Stomach smooth muscle (tissue), 2 donors: ENCODE data around the gene ZNF512.
A peak's percentile ranks its signal among the peaks of the same experiment; 100 is the strongest.
"Not testable (repeated sequence)": the region's sequence is repeated elsewhere in the genome, so short reads cannot be mapped to it uniquely, and the experiment has no call there.

Experiments
- H3K27ac ChIP-seq: one replicate; pipeline ENCODE4 v1.7.0; 2013; ENCODE audit warnings: mild to moderate bottlenecking, low read length, inconsistent platforms
- H3K27me3 ChIP-seq, 2 donors: one replicate each; pipeline ENCODE4 v1.7.0; 2013; ENCODE audit warnings: low read length in 2 of 2; ENCODE audit not compliant: insufficient read depth in 2 of 2, control insufficient read depth in 1 of 2
- H3K36me3 ChIP-seq, 2 donors: one replicate each; pipeline ENCODE4 v1.7.0; 2013; ENCODE audit warnings: low read length in 2 of 2; ENCODE audit not compliant: control insufficient read depth in 2 of 2, insufficient read depth in 2 of 2
- H3K4me1 ChIP-seq: one replicate; pipeline ENCODE4 v1.7.0; 2013; ENCODE audit warnings: low read length; ENCODE audit not compliant: control insufficient read depth, insufficient read depth
- H3K4me3 ChIP-seq, 2 donors: one replicate each; pipeline ENCODE4 v1.7.0; 2013; ENCODE audit warnings: low read length in 2 of 2
- H3K9ac ChIP-seq, 2 donors: one replicate each; pipeline ENCODE4 v1.7.0; 2013; ENCODE audit warnings: low read length in 2 of 2, mild to moderate bottlenecking in 1 of 2
- H3K9me3 ChIP-seq, 2 donors: one replicate each; pipeline ENCODE4 v1.7.0; 2013; ENCODE audit warnings: low read length in 2 of 2; ENCODE audit not compliant: control insufficient read depth in 2 of 2
- donor health status: healthy.
- donor health status: Pancreatic carcinoma.

Gene ZNF512

DNA sequence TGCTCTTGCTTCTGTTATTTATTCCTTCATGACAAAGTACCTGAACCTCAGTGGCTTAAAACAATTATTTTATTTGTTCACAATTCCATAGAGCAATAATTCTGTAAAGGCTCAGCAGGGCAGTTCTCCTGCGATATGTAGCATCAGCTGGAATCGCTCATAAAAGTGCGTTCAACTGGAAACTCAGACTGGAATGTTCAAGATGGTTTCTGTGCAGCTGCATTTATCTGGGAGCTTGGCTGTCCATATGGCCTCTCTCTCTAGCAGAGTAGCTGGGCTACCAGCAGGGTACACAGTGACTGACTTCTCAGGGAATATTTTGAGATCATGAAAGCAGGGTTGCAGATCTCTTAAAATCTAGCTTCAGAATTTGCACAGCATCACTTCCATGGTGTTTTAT lies 32.5 kb downstream of the ZNF512 start:
- Histone ChIP-seq H3K9ac (no peak overlapping the region), H3K4me3 (no peak overlapping the region), H3K4me1 (no peaks in the 10 kb centered on the region), H3K27me3 (no peaks in the 10 kb centered on the region), H3K9me3 (no peaks in the 10 kb centered on the region), H3K36me3 (peaks cover 32 to 33% of the 10 kb centered on the region in 2 donors), H3K27ac (no peak overlapping the region)

- Histone ChIP-seq H3K9ac (no peak overlapping the region), H3K36me3 (peaks cover 39 to 49% of the 10 kb centered on the region in 2 donors), H3K4me3 (no peak overlapping the region), H3K4me1 (no peaks in the 10 kb centered on the region), H3K27ac (no peak overlapping the region), H3K27me3 (no peaks in the 10 kb centered on the region), H3K9me3 (no peaks in the 10 kb centered on the region)
Measured at GRCh38 chr2:27621524-27621923, 38.7 kb downstream of the ZNF512 start.

GRCh38 chr2:27622921-27623384 lies 40.1 kb downstream of the ZNF512 start:
- Histone ChIP-seq H3K9ac (no peak overlapping the region), H3K4me3 (no peak overlapping the region), H3K9me3 (no peaks in the 10 kb centered on the region), H3K27ac (no peak overlapping the region), H3K36me3 (peaks cover 27 to 40% of the 10 kb centered on the region in 2 donors), H3K27me3 (no peaks in the 10 kb centered on the region), H3K4me1 (peaks cover 4% of the 10 kb centered on the region)

- H3K9ac ChIP-seq: no peak overlapping the region
- H3K4me3 ChIP-seq: no peak overlapping the region
- H3K27ac ChIP-seq: no peak overlapping the region
- peaks cover 11% of the 10 kb centered on the region for H3K4me1 ChIP-seq
- no peaks in the 10 kb centered on the region for H3K9me3 ChIP-seq
- no peaks in the 10 kb centered on the region for H3K27me3 ChIP-seq
- H3K36me3 ChIP-seq: peaks cover 23 to 33% of the 10 kb centered on the region in 2 donors
Measured at GRCh38 chr2:27624943-27625342, 42.1 kb downstream of the ZNF512 start.

GRCh38 chr2:27626323-27626722 lies 43.5 kb downstream of the ZNF512 start:
- not testable (repeated sequence) for H3K9ac ChIP-seq, H3K4me3 ChIP-seq, H3K27ac ChIP-seq, H3K9me3 ChIP-seq, H3K27me3 ChIP-seq
- Histone ChIP-seq H3K4me1 (peaks cover 13% of the 10 kb centered on the region), H3K36me3 (peaks cover 20 to 28% of the 10 kb centered on the region in 2 donors)

DNA sequence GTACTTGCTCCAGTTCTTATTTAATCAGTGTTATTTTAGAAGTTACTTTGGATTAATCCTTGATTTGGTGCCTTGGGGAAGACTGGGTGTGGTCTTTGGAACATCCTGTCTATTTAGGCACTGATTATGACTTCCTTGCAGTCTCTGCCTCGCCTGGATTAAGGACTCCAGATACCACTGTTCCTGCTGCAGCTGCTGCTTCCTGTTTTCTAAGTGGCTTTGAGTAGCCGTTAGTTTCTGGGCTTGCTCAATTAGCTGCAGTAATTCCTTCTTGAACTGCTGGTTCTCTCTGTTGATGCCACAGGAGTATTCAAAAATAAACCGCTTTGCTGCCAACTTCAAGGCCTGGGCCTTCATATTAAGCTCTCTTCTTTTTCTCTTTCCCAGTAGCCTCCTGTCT lies 44.1 kb downstream of the ZNF512 start:
- H3K27me3 ChIP-seq, H3K9me3 ChIP-seq, H3K9ac ChIP-seq, H3K4me3 ChIP-seq, H3K27ac ChIP-seq: not testable (repeated sequence)
- Histone ChIP-seq H3K4me1 (peaks cover 13% of the 10 kb centered on the region), H3K36me3 (peaks cover 25 to 27% of the 10 kb centered on the region in 2 donors)

GRCh38 chr2:27627963-27628766 lies 45.3 kb downstream of the ZNF512 start:
- H3K27ac ChIP-seq: peak overlapping the region; percentile 58
- peaks cover 13% of the 10 kb centered on the region for H3K4me1 ChIP-seq
- H3K9ac ChIP-seq: peak overlapping the region; percentile 86 to 95
- peak overlapping the region; percentile 96 to 97 for H3K4me3 ChIP-seq
- H3K9me3 ChIP-seq: no peaks in the 10 kb centered on the region
- H3K27me3 ChIP-seq: no peaks in the 10 kb centered on the region
- H3K36me3 ChIP-seq: peaks cover 22 to 25% of the 10 kb centered on the region in 2 donors

DNA sequence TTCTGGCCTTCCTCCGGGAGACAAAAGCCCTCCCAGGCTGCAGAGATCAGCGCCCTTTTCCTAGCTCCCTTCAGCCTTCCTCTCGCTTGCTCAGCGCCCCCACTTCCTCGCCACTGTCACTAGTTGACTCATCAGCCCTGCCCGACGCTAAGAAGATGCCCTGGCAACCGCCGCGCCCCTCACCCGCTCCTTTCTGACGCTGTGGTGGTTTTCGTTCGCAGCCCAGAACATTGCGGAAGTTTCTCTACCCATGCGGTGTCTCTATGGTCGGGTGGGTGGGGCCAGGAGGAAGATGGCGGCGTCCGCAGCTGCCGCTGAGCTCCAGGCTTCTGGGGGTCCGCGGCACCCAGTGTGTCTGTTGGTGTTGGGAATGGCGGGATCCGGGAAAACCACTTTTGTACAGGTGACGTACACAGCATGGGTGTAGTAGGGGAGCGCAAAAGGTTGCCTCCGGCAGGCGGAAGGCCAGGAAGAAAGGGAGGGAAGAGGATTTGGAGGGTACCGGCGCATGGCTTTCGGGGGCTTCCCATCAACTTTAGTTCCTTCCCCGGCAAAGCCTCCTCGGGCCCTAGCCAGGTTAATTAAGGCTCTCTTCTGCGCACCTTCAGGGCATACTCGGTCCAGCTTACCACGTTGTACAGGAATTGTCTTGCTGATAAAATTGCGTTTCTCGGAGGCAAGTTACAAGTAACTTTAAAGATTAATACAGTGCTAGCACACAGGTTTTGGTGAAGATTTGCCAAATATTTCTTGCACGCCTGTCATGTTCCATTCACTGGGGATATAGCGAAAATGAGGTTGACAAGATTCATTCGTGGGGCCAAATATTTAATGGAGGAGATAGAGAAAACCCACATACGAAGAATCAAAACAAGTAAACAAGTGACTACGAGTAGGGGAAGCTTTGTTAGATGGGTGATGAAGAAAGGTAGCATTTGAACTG lies 46.2 kb downstream of the ZNF512 start, which contains the start of the genes CCDC121 and GPN1:
Gene CCDC121, minus strand, starts transcription at position 246 of the 943 bp plus-strand sequence. CDS start 1,213 bp downstream, outside the sequence.
Gene GPN1, plus strand, starts transcription at position 284 of the 943 bp plus-strand sequence. Its CDS starts 9 bp downstream, at position 293.
- no peaks in the 10 kb centered on the region for H3K27me3 ChIP-seq
- peak within 1 kb of the TSS; percentile 96 to 97 for H3K4me3 ChIP-seq
- H3K9ac ChIP-seq: peak within 1 kb of the TSS; percentile 86 to 95
- peaks cover 13% of the 10 kb centered on the region for H3K4me1 ChIP-seq
- no peaks in the 10 kb centered on the region for H3K9me3 ChIP-seq
- peak within 1 kb of the TSS; percentile 58 for H3K27ac ChIP-seq
- peaks cover 14 to 21% of the 10 kb centered on the region in 2 donors for H3K36me3 ChIP-seq

- H3K4me3 ChIP-seq, H3K27ac ChIP-seq, H3K9ac ChIP-seq, H3K27me3 ChIP-seq, H3K9me3 ChIP-seq: not testable (repeated sequence)
- Histone ChIP-seq H3K4me1 (peaks cover 13% of the 10 kb centered on the region), H3K36me3 (peaks cover 24 to 32% of the 10 kb centered on the region in 2 donors)
Measured at GRCh38 chr2:27630257-27630656, 47.4 kb downstream of the ZNF512 start.

- Histone ChIP-seq H3K36me3 (peaks cover 43 to 53% of the 10 kb centered on the region in 2 donors), H3K4me1 (peaks cover 6% of the 10 kb centered on the region), H3K27me3 (no peaks in the 10 kb centered on the region), H3K9me3 (no peaks in the 10 kb centered on the region), H3K4me3 (no peak overlapping the region), H3K9ac (no peak overlapping the region), H3K27ac (no peak overlapping the region)
Measured at GRCh38 chr2:27634291-27634690, 51.4 kb downstream of the ZNF512 start.
